GM19099 (cell line): Measurements from ENCODE around the gene ABR.

Experiments used
- POLR2A ChIP-seq: IDR thresholded peaks from 3 replicates; pipeline ENCODE4 v1.6.1; 2011; ENCODE audit warnings: low read depth; ENCODE audit not compliant: insufficient read length; ENCODE audit errors: extremely low read depth

ABR gene

GRCh38 chr17:1109606-1110540 is 69.9 kb downstream of the ABR start:
- TF ChIP-seq POLR2A, result no peak

- no peak for TF ChIP-seq POLR2A
Measured at GRCh38 chr17:1108765-1109605, 70.8 kb downstream of the ABR start.

GRCh38 chr17:1108478-1108764 is 71.4 kb downstream of the ABR start:
- TF ChIP-seq POLR2A, result no peak

- TF ChIP-seq POLR2A, result no peak
Measured at GRCh38 chr17:1107777-1108477, 71.9 kb downstream of the ABR start.

- TF ChIP-seq POLR2A, result no peak
Measured at GRCh38 chr17:1107083-1107776, 72.6 kb downstream of the ABR start.

- no peak for TF ChIP-seq POLR2A
Measured at GRCh38 chr17:1104222-1104621, 75.6 kb downstream of the ABR start.

- TF ChIP-seq POLR2A, result no peak
Measured at GRCh38 chr17:1100382-1100781, 79.4 kb downstream of the ABR start.

GRCh38 chr17:1099242-1099641 is 80.5 kb downstream of the ABR start:
- TF ChIP-seq POLR2A, result no peak

GRCh38 chr17:1096215-1096614 is 83.6 kb downstream of the ABR start:
- TF ChIP-seq POLR2A, result no peak

GRCh38 chr17:1095853-1096173 is 84.0 kb downstream of the ABR start:
- TF ChIP-seq POLR2A, result no peak

GRCh38 chr17:1095090-1095852 is 84.5 kb downstream of the ABR start:
- TF ChIP-seq POLR2A, result no peak

GRCh38 chr17:1094591-1094990 is 85.2 kb downstream of the ABR start:
- TF ChIP-seq POLR2A, result no peak

- TF ChIP-seq POLR2A, result no peak
Measured at GRCh38 chr17:1091900-1092299, 87.9 kb downstream of the ABR start.

GRCh38 chr17:1091190-1091534 is 88.6 kb downstream of the ABR start:
- TF ChIP-seq POLR2A, result no peak
